Non-pigmented ciliary epithelial cell (primary cell): Measurements from ENCODE around the gene ZNF599.
"Not testable (repeated sequence)": the region's sequence is repeated elsewhere in the genome, so short reads cannot be mapped to it uniquely, and the experiment has no call there.

Experiments
- DNase-seq: peaks from one replicate; pipeline ENCODE4 v3.0.0-alpha.2; 2010; ENCODE audit warnings: low read depth

The ZNF599 gene

GRCh38 chr19:34772697-34773554 is at the start of gene ZNF599:
TSS of gene ZNF599 (minus strand) at chr19:34773215. CDS start at chr19:34772841, 374 bp downstream.
- peak; percentile 61 for DNase-seq

DNA sequence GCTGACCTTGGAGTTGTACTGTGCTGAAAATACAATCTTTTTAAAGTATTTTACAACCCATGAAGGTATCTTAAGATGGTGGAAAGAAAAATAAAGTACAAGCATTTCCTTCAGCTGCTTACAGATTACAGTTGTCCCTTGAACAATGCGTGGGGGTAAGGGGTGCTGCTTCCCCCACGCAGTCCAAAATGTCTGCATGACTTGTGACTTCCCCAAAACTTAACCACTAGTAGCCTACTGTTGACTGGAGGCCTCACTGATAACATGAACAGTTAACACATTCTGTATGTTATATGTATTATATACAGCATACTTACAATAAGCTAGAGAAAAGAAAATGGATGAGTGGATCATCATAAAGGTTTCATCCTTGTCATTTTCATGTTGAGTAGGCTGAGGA is 45.3 kb upstream of the ZNF599 start:
- no peak for DNase-seq

GRCh38 chr19:34816708-34817107 is 43.7 kb upstream of the ZNF599 start:
- DNase-seq, result no peak

DNA sequence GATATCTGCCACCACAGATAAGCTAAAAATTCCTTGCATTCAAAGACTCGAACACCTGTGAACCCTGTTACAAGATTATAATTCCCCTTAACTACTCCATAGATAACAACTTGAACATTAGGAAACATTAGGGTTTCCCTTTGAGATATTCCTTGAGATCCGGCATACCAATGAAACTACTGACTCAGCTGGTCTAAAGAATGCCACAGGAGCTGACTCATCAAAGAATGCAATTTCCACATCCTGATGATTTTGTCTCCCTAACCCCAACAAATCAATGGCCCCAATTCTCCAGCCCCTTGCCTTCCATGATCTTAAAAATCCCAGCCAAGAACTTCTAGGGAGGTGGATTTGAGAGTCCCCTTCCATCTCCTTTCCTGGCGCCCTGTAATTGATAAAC is 35.6 kb upstream of the ZNF599 start:
- DNase-seq, result peak; percentile 50

GRCh38 chr19:34806976-34807860 is 34.2 kb upstream of the ZNF599 start:
- DNase-seq, result no peak

GRCh38 chr19:34804115-34804514 is 31.1 kb upstream of the ZNF599 start:
- DNase-seq, result no peak

GRCh38 chr19:34796953-34797352 is 23.9 kb upstream of the ZNF599 start:
- DNase-seq, result not testable (repeated sequence)

DNA sequence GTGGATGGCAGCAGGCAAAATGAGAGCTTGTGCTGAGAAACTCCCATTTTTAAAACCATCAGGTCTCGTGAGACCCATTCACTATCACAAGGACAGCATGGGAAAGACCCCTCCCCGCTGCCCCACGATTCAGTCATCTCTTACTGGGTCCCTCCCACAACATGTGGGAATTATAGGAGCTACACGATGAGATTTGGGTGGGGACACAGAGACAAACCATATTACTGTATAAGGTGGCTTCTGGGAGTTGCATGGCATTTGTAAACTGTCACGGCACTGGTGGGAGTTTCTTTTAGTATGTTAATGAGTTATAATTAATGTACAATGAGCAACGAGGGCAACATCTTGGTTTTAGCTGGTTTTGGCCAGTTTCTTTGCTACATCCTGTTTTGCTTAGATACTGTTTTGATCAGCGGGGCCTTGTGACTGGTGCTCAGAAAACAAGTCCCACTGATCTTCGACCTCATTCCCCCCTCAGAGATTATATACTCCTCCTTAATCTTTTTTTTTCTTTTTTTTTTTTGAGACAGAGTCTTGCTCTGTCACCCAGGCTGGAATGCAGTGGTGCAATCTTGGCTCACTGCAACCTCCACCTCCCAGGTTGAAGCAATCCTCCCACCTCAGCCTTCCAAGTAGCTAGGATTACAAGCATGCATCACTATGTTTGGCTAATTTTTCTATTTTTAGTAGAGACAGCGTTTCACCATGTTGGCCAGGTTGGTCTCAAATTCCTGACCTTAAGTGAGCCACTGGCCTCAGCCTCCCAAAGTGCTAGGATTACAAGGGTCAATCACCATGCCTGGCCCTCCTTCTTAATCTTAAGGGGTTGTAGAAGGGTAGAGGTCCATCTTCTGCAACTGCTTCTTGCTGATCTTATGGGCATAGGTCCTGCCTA is 21.3 kb upstream of the ZNF599 start:
- DNase-seq, result no peak

DNA sequence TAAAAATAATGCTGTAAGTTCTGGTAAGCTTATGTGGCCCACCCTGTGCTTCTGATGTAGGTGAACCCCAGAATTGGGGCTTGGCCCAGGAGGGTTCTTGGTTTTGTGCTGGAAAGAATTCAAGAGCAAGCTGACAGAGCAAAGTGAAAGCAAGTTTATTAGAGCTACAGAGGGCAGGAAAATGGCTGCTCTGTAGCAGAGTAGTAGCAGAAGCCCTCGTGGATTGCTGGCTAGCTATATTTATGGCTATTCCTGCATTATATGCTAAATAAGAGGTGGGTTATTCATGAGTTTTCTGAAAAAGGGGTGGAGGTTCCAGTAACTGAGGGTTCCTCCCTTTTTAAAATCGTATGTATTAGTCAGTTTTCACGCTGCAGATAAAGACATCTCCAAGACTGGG is 20.6 kb upstream of the ZNF599 start:
- DNase-seq, result no peak

DNA sequence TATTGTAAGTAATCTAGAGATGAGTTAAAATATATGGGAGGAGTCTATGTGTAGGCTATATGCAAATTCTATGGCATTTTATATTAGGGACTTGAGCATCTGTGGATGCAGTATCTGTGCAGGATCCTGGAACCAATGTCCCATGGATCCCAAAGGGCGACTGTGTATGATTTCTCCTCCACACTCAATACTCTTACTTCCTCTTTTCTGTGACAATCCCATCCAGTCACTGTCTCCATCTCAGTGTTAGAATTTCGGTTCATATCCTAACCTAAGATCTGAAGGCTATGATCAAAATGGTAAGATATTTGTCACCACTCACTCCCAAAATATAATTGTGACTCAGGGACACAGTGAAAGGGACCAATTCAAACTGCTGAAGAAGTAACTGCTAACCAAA is 15.1 kb upstream of the ZNF599 start:
- DNase-seq, result no peak

GRCh38 chr19:34787059-34787824 is 14.2 kb upstream of the ZNF599 start:
- DNase-seq, result no peak

GRCh38 chr19:34786236-34786635 is 13.2 kb upstream of the ZNF599 start:
- DNase-seq, result no peak

GRCh38 chr19:34779652-34780051 is 6.6 kb upstream of the ZNF599 start:
- DNase-seq, result no peak

DNA sequence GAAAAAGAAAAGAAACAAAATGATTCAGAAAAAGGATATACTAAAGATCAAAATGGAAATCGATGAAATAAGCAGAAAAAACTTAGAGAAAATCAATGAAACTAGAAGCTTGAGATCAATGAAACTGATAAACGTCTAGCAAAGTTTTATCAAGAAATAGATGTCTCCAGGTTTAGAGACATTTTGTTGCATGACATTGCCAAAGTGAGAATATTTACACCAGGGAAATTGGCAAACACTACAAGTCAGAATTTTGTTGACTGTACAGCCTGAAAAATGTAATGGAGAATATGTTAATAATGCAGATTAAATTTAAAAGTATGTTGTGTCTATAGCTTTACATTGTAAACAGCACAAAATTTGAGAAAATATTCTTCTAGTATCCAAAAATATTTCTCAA is 5.3 kb upstream of the ZNF599 start:
- DNase-seq, result no peak

DNA sequence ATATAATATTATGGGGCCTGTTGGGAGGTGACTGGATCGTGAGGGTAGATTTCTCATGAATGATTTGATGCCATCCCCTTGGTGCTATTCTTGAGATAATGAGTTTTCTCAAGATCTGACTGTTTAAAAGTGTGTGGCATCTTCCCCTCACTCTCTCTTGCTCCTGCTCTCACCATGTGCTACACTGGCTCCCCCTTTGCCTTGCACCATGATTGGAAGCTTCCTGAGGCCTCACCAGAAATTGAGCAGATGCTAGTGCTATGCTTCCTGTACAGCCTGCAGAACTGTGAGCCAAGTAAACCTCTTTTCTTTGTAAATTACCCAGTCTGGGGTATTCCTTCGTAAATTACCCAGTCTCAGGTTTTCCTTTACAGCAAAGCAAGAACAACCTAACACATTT is 1.8 kb upstream of the ZNF599 start:
- no peak for DNase-seq

GRCh38 chr19:34773555-34773864 is 495 bp upstream of the ZNF599 start:
- DNase-seq, result no peak

DNA sequence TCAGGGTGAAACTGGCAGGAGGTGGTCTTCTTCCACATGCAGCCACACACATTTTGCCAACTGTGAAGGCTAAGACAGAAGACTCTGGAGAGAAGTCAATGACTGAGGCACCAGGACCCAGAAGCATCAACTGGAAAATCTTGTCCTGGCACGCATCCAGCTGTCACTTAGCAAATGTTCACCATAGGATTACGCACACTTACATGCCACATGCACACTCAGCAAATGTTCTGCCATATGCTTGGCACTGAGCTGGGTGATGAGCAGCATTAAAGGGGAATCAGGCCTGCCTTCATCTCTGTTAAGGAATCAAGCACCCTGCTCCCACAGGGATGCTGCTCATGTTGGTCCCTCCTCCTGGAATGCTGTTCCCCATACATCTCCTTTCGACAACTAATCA is 5.1 kb downstream of the ZNF599 start:
- DNase-seq, result no peak

GRCh38 chr19:34766386-34766785 is 6.6 kb downstream of the ZNF599 start:
- no peak for DNase-seq

DNA sequence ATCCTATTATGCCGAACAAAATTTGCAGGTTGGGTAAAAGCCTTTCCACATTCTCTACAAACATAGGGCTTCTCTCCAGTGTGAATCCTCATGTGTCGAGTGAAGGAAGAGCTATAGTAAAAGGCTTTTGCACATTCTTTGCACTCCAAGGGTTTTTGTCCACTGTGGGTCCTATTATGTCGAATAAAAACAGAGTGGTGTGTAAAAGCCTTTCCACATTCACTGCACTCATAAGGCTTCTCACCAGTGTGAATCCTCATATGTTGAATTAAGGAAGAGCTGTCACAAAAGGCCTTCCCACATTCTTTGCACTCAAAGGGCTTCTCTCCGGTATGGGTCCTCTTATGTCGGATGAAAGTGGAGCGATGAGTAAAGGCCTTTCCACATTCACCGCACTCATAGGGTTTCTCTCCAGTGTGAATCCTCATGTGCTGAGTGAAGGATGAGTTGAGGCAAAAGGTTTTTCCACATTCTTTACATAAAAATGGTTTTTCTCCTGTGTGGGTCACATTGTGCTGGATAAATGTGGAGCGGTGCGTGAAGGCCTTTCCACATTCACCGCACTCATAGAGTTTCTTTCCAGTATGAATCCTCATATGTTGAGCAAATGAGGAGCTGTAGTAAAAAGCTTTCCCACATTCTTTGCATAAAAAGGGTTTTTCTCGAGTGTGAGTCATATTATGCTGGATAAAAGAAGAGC is 13.6 kb downstream of the ZNF599 start:
- no peak for DNase-seq

GRCh38 chr19:34757441-34757840 is 15.6 kb downstream of the ZNF599 start:
- DNase-seq, result no peak
